Suppressor macrophage (primary cell): ENCODE measurements around the gene MINPP1.
"Not testable (repeated sequence)": the region's sequence is repeated elsewhere in the genome, so short reads cannot be mapped to it uniquely, and the experiment has no call there.

Source experiments
- DNase-seq, 4 experiments: peaks; one replicate each; pipeline ENCODE4 v3.0.0-alpha.2; 2020 to 2022

MINPP1 gene

DNA sequence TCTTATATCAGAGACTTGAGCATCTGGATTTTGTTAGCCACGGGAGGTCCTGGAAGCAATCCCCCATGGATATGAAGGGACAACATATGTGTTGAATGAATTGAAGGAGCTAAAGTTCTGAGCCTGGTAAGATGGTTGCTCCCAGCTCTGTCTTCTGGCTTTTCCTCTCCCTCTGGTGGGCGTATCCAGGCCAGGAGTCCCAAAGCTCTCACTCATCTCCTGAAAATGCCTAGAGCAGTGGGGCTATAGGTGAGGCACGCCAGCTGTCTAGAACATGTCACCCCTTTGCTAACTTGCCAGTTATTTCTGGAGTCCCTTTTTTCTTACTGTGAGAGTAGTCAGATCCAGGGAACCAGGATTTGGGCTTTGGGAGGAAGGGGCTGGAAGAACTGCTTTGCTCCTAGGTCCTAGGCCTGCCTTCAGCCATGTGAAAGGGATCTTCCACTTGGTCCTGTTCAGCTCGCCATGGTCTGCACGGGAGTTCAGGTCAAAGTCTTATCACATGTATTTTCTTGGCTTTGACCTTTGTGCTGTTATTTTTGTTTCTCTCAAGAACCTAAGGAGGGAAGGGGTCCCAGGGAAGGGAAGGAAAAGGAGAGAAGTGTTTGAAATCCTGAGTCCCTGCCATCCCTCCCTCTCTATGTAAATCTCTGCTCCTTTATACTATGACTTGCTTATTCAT is 73.6 kb downstream of the MINPP1 start:
- DNase-seq = no peak

DNA sequence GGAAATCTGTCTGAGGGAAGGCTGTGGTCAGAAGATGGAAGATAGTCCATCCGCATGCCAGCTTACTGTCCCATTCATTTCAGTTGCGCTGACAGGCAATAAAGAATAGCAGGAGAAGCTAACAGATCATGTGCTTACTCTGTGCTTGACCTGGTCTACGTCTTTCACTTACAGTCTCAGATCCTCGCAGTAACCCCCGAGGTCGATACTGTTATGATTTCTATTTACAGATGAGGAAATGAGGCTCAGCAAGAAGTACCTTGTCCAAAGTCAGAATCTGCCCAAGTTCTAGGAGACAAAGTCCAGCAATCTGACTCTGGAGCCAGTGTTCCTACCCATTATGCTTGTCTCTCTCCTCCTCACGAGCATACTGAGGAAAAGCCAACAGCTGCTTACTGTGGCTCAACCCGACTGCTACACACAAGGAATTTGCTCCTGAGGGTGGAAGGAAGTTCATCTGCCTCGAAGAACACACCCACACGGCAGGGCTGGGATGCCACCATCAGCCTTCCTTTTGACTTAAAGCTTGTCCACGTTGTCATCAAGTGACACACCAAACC is 74.2 kb downstream of the MINPP1 start:
- peak; percentile 21 to 62 (median 44) for DNase-seq

DNA sequence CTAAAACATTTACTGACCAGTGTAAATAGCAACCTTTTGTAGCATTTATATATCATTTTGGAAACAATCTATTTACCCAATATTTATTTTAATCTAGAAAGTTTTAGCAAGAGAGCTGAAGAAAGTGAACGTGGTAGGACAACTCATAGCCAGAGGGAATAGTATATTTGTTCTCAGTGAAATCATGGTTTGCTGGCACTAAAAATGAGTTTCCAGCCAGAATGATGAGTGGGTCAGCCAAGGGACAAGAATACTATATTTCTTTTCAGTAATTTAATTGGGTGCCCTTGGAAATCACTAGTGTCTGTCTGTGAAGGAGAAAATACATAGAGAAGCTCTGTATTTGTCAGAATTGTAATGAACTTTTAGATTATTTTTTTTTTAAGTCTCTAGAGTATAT is 74.9 kb downstream of the MINPP1 start:
- DNase-seq = no peak

DNA sequence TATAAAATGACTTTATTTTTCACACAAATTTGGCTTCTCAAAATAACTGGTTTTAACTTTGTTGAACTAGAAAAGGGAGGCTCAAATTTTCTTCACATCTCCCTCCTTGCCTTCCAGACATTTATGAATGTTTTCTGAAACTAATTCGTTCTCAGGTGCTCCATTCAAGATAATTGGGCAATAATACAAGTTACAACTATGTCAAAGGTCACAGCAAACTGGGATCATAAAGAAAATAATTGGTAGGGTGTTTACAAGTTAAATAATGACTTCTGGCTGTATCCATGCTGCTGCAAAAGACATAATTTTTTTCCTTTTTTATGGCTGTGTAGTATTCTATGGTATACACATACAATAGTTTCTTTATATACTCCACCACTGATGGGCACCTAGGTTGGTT is 75.3 kb downstream of the MINPP1 start:
- no peak for DNase-seq

DNA sequence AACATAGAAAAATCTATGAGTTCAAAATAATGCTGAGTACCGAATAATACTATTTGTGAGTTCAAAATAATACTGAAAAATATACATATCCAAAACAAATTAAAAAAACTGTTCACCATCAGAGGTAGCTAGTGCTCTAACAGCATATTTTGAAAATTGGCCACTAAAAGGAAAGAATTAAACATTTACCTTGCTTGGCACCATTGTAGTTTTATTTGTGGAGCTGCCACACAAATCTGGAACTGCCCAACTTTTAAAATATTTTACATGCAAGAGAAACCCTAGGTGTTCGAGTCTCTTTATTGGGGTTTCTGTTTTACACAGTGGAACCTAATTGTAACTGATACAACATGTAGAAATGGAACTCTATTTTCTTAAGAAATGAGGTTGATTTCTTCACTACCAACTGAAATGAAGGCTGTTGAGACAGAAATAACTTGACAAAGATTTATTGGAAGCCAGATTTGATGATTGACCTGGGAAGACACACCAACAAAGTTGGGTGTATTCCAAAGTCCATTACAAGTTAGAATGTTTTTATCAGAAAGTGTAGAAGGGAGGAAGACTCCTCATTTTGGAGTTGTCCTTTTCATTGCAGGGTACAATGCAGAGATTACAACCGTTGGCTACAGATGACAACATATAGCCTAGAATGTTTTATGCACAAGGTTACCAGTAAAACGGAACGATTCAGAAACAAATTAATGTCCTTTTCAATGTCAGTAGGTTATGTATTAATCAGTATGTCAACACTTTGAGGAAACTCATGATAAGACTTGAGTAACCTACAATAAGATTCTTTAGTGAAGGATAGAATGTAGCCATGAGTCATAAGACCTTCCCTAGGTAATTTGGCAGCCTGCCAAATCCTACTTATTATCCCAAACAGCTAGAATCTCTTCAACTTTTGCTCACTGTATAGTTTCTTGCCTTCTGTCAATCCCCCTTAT is 81.1 kb downstream of the MINPP1 start:
- no peak for DNase-seq

DNA sequence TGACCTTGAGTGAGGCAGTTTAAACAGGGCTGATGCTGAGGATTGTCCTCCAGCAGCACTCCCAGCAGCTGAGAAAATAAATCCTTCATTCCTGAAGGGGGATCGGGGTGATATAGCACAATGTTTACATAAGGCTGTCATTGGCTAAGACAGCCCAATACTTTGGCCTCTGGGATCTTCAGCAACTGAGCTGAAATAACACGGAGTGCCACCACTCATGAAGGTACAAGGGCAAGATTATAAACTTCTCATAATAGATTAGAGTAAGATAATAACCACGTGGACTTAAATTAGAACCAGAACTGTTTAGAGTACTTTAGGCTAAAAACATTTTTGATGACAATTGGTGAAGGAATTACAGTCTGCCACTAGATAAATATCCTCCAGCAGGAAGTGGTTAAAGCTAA is 85.0 kb downstream of the MINPP1 start:
- DNase-seq = no peak

DNA sequence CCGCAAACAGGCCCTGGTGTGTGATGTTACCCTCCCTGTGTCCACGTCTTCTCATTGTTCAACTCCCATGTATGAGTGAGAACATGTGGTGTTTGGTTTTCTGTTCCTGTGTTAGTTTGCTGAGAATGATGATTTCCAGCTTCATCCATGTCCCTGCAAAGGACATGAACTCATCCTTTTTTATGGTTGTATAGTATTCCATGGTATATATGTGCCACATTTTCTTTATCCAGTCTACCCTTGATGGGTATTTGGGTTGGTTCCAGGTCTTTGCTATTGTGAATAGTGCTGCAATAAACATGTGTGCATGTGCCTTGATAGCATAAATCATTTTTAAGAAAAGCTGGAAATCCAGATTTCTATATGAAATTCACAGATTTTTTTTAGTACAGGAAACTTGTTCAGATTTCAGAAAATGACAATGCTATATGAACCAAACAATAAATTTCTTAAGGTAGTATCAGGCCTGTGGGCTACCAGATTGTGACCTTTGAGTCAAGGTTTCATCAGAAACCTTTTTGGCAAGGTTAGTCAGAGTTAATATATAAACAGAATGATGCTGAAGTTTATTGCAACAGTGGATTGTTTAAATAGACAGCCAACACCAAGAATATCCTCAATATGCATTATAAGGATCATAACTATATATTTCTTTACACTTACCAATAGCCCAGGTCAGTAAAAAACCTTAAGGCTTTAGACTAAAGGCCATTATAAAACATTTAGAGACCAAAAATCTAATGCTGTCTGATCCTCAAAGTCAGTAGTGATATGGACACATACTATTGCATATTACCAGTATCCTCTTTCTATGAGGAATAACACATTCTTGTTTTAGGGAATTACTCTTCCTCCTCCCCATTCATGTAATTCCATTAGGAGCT is 86.3 kb downstream of the MINPP1 start:
- no peak for DNase-seq

DNA sequence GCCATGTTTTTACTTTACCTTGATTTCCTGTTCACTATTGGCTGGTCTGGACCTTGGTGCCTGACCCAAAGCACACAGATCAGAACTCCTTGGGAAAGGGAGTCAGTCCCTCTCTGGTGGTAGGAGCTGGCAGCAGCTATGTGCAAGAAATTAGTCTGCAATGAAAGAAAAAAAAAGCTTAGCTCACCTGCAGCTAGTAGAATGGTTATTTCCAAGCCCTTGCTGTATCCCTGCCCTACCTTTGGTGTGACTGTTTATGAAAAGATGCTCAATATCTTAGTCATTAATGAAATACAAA is 86.8 kb downstream of the MINPP1 start:
- no peak for DNase-seq

DNA sequence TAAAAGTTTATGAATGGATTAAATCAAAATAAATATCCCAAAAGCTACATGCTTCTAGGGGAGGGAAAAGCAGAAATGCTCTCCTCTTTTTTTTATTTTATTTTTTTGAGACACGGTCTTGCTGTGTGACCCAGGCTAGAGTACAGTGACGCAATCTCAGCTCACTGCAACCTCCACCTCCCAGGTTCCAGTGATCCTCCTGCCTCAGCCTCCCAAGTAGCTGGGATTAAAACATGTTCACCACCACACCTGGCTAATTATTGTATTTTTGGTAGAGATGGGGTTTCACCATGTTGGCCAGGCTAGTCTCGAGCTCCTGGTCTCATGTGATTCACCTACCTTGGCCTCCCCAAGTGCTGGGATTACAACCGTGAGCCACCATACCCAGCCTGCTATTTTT is 88.2 kb downstream of the MINPP1 start:
- not testable (repeated sequence) for DNase-seq

DNA sequence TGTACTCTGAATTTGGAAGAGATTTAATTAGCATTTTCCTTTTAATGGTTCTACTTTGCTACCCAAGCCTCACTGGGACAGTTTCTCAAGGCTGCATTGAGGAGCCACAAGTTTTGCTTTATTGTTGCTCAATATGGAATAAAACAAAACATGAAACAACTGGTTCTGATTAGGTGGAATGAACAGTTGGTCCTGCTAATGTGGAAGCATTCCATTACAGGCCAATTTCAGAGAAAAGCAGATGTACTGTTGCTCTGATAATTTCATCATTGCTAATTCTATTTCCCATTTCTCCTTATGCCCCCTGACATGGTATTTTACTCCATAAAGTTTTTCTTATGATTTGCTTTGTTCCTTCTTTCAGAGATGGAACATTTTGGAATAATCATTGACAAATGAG is 89.0 kb downstream of the MINPP1 start:
- DNase-seq = peak in 2 of 4 experiments; percentile 14 to 30

DNA sequence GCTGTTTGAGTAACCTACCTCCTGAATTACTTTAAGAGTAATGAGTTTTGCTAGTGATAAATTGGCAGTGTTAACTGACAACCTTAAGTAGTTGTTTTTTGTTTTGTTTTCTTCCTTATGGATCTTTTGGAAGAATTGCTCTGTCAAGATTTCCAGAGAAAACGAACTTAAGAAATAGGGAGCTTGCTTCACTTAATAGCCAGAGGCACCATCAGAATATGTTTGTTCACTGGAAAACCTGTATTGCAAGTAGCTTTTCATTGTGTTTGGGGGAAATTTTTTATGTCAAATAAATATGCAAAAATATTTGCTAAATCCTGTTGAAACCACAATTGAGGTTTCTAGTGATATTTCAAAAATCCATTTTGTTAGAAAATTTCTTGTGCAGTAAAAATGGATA is 89.5 kb downstream of the MINPP1 start:
- no peak for DNase-seq

DNA sequence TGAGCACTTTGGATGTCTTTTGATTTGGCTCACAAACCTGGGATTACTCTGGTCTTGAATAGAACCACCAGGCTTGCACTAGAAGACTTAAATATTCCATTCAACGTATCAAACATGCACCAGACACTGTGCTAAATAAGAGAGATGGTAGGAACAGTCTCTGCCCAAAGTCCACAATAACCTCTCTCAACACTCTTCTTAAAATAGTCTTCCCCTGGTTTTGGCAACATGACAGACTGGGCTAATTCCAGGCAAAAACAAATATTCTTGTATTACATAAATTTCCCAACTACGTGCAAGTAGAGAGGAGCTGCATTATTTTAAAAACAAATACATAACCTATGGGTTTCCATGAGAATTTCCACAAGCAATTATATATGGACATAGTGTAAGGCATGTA is 90.2 kb downstream of the MINPP1 start:
- no peak for DNase-seq

DNA sequence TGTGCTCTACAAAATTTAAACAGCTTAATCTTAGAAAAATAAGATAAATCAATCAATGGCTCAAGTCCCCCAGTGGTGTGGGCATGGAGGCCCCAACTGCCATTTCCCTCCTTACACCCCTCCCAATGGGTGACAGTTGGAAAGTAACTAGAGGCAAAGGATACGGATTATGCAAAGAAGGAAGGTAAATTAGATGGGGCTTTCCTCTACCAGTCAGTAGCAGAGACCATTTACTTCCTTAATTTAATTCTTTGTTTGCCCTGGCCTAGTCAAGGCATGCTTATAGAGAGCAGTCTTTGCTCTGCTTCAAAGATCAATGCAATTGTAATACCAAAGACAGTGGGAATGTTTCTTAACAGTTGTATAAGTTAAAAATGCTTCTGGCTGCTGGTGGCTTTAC is 91.7 kb downstream of the MINPP1 start:
- DNase-seq = peak in 2 of 4 experiments; percentile 40 to 49

DNA sequence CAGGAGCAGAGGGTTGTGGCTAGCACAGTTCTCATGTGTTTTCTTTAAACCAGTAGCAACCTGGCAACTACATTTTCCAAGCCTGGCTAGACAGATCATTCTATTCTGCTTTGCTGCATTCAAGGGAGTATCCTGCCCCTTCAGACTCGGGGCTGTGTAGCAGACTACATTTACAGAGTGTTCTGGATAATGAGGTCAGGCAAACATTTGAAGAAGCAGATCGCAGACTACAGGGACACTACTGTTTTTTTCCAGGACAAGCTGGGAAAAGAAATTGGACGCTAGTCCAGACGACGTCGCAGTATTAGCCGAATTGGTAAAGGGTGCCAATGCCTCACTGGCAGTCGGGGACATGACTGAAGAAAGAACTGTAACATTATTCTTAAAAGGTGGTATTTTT is 94.0 kb downstream of the MINPP1 start:
- DNase-seq = no peak

DNA sequence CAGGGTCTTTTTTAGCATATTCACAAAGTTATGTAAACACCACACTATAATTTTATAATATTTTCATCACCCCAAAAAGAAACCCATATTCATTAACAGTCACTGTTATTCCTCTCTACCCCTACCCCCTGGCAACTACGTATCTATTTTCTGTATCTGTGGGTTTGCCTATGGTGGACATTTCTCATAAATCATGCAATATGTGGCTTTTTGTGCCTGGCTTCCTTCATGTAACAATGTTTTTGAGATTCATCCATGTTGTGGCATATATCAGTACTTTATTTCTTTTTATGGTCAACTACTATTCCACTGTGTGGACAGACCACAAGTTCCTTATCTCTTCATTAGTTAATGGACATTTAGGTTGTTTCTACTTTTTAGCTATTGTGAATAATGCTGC is 95.9 kb downstream of the MINPP1 start:
- no peak for DNase-seq
